ENCODE data around the gene SLC2A6. TPM values are rescaled to one million over a fixed set of nuclear protein-coding genes. Genes with fewer than 3 reads are reported as not detected.

The SLC2A6 gene
- total and polyA plus RNA-seq, 2 experiments from 2014 or later: 7.3 to 10.6 TPM

GRCh38 chr9:133428617-133429101 lies 50.2 kb downstream of the SLC2A6 start:
- Histone ChIP-seq H3K27ac (no peak overlapping the region), H3K9me3 (ENCODE audit: low read depth) (no peaks in the 10 kb centered on the region), H3K4me3 (peak overlapping the region; percentile 42)

GRCh38 chr9:133427658-133428348 lies 51.1 kb downstream of the SLC2A6 start:
- TF ChIP-seq CTCF (IDR thresholded peaks at IDR 0.05; ENCODE audit: poor library complexity) (no peak), EZH2 (IDR thresholded peaks at IDR 0.05; ENCODE audit: borderline replicate concordance) (no peak), EZH2phosphoT487 (IDR thresholded peaks at IDR 0.05; ENCODE audit: low read depth, severe bottlenecking, unreplicated experiment) (no peak)
- H3K4me2 ChIP-seq: peak overlapping the region; percentile 87
- DNase-seq (ENCODE audit: low spot score): no peak
- WGBS (ENCODE audit: low lambda C conversion rate, missing lambda C conversion rate): 55% methylated on average over 10 of the region's 10 CpGs
- no peaks in the 10 kb centered on the region for H3K9me3 ChIP-seq (ENCODE audit: low read depth)
- H3K36me3 ChIP-seq (replicated peaks; ENCODE audit: insufficient read depth, low read depth): no peaks in the 10 kb centered on the region
- no peaks in the 10 kb centered on the region for H3K79me2 ChIP-seq
- no peaks in the 10 kb centered on the region for H3K9me2 ChIP-seq (replicated peaks; ENCODE audit: insufficient read depth)
- no peaks in the 10 kb centered on the region for H3K27me3 ChIP-seq
- no peaks in the 10 kb centered on the region for H4K20me1 ChIP-seq (ENCODE audit: insufficient read depth, poor library complexity, severe bottlenecking)
- no peak overlapping the region for H3K27ac ChIP-seq
- H2AFZ ChIP-seq: no peak overlapping the region
- H3K4me3 ChIP-seq: no peak overlapping the region
- H3K4me1 ChIP-seq (ENCODE audit: insufficient read depth): peaks cover 8% of the 10 kb centered on the region

More at GRCh38 chr9:133428617-133429101, 50.2 kb downstream of the SLC2A6 start:
- Histone ChIP-seq H4K20me1 (ENCODE audit: insufficient read depth, poor library complexity, severe bottlenecking) (no peaks in the 10 kb centered on the region), H3K9me2 (replicated peaks; ENCODE audit: insufficient read depth) (no peaks in the 10 kb centered on the region), H2AFZ (no peak overlapping the region), H3K27me3 (no peaks in the 10 kb centered on the region), H3K4me1 (ENCODE audit: insufficient read depth) (peaks cover 8% of the 10 kb centered on the region), H3K36me3 (replicated peaks; ENCODE audit: insufficient read depth, low read depth) (no peaks in the 10 kb centered on the region), H3K4me2 (peak overlapping the region; percentile 87), H3K79me2 (no peaks in the 10 kb centered on the region)
- DNase-seq (ENCODE audit: low spot score): peak; percentile 79
- TF ChIP-seq EZH2phosphoT487 (IDR thresholded peaks at IDR 0.05; ENCODE audit: low read depth, severe bottlenecking, unreplicated experiment) (no peak), EZH2 (IDR thresholded peaks at IDR 0.05; ENCODE audit: borderline replicate concordance) (no peak), CTCF (IDR thresholded peaks at IDR 0.05; ENCODE audit: poor library complexity) (no peak)
- WGBS (ENCODE audit: low lambda C conversion rate, missing lambda C conversion rate): under 1% methylated on average over 22 of the region's 57 CpGs

DNA sequence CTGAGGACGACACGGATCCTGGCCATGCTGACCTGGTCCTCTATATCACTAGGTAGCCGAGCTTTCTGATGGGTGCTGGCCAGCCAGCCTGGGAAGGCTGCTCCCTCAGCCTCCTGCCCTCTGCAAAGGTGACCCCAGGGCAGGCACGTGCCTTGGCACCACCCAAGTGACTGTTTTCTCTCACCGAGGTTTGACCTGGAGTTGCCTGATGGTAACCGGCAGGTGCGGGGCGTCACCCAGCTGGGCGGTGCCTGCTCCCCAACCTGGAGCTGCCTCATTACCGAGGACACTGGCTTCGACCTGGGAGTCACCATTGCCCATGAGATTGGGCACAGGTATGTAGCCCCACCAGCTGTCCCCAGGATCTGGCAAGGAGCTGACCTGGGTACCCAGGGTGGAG lies 52.9 kb downstream of the SLC2A6 start:
- Histone ChIP-seq H3K9me2 (replicated peaks; ENCODE audit: insufficient read depth) (no peaks in the 10 kb centered on the region), H3K79me2 (no peaks in the 10 kb centered on the region), H3K4me2 (no peak overlapping the region), H3K9me3 (ENCODE audit: low read depth) (no peaks in the 10 kb centered on the region), H4K20me1 (ENCODE audit: insufficient read depth, poor library complexity, severe bottlenecking) (no peaks in the 10 kb centered on the region), H3K4me1 (ENCODE audit: insufficient read depth) (peaks cover 8% of the 10 kb centered on the region), H2AFZ (no peak overlapping the region), H3K27me3 (no peaks in the 10 kb centered on the region), H3K36me3 (replicated peaks; ENCODE audit: insufficient read depth, low read depth) (no peaks in the 10 kb centered on the region), H3K27ac (no peak overlapping the region), H3K4me3 (no peak overlapping the region)
- no peak for DNase-seq (ENCODE audit: low spot score)
- no peak for TF ChIP-seq CTCF (IDR thresholded peaks at IDR 0.05; ENCODE audit: poor library complexity)
- TF ChIP-seq EZH2 (IDR thresholded peaks at IDR 0.05; ENCODE audit: borderline replicate concordance): no peak
- no peak for TF ChIP-seq EZH2phosphoT487 (IDR thresholded peaks at IDR 0.05; ENCODE audit: low read depth, severe bottlenecking, unreplicated experiment)
- 95% methylated on average over 11 of the region's 11 CpGs for WGBS (ENCODE audit: low lambda C conversion rate, missing lambda C conversion rate)
